WTC11 (cell line): ENCODE results near the gene GNA14. TPM values are rescaled to one million over a fixed set of nuclear protein-coding genes. Genes with fewer than 3 reads are reported as not detected.

Source experiments
- ATAC-seq: fragments of 200-7000 bp; cut with Tn5 transposase; 2 replicates; pipeline ENCODE4 v1.10.0; 2021; ENCODE audit warnings: mild to moderate bottlenecking, moderate library complexity
- CTCF ChIA-PET: fragments of 300-600 bp; sonication (Branson Sonifier 250); formaldehyde crosslinking; loops from one replicate; lab custom pipeline; 2021; ENCODE audit warnings: antibody characterized with exemption; lab: Charles Lee
- POLR2A ChIA-PET: fragments of 350-600 bp; sonication (Branson Sonifier 250); formaldehyde crosslinking; loops from one replicate; lab custom pipeline; 2021; ENCODE audit warnings: antibody characterized with exemption; lab: Charles Lee
- DNase-seq: peaks from one replicate; pipeline ENCODE4 v3.0.0; 2021; ENCODE audit warnings: low spot score
- H3K27ac Mint-ChIP-seq: 2 replicates; pipeline ENCODE4 v1.8.0; 2021; ENCODE audit warnings: mixed read lengths
- H3K27me3 Mint-ChIP-seq: 2 replicates; pipeline ENCODE4 v1.8.0; 2021; ENCODE audit warnings: low read depth, mild to moderate bottlenecking, moderate library complexity, mixed read lengths
- H3K36me3 Mint-ChIP-seq: 2 replicates; pipeline ENCODE4 v1.8.0; 2021; ENCODE audit warnings: mixed read lengths
- H3K4me1 Mint-ChIP-seq: 2 replicates; pipeline ENCODE4 v1.8.0; 2022; ENCODE audit warnings: mixed read lengths
- H3K4me3 Mint-ChIP-seq: 2 replicates; pipeline ENCODE4 v1.8.0; 2021; ENCODE audit warnings: mild to moderate bottlenecking, moderate library complexity, mixed read lengths
- H3K9me3 Mint-ChIP-seq: 2 replicates; pipeline ENCODE4 v1.8.0; 2021; ENCODE audit warnings: mixed read lengths
- AFF4 ChIP-seq: sonication (generic); formaldehyde crosslinking; IDR thresholded peaks from 2 replicates; pipeline ENCODE4 v1.8.1; 2023; ENCODE audit warnings: mild to moderate bottlenecking, missing genetic modification reagents, borderline replicate concordance
- ERG ChIP-seq: fragments of 250-450 bp; sonication (Bioruptor Pico); IDR thresholded peaks from 2 replicates; pipeline ENCODE4 v1.8.0; 2021; ENCODE audit warnings: mild to moderate bottlenecking
- ESRRA ChIP-seq: sonication (generic); formaldehyde crosslinking; IDR thresholded peaks from 2 replicates; pipeline ENCODE4 v1.8.1; 2022; ENCODE audit warnings: mild to moderate bottlenecking, missing genetic modification reagents, borderline replicate concordance
- FOXJ3 ChIP-seq: sonication (generic); formaldehyde crosslinking; IDR thresholded peaks from 2 replicates; pipeline ENCODE4 v1.9.0; 2021; ENCODE audit warnings: missing genetic modification reagents, mild to moderate bottlenecking, borderline replicate concordance
- FOXK1 ChIP-seq: sonication (generic); formaldehyde crosslinking; IDR thresholded peaks from 2 replicates; pipeline ENCODE4 v1.8.0; 2022; ENCODE audit warnings: mild to moderate bottlenecking, moderate library complexity, missing genetic modification reagents
- GABPB1 ChIP-seq: sonication (generic); formaldehyde crosslinking; IDR thresholded peaks from 2 replicates; pipeline ENCODE4 v1.8.1; 2023; ENCODE audit warnings: mild to moderate bottlenecking, missing genetic modification reagents
- MXD4 ChIP-seq: fragments of 250-450 bp; sonication (Bioruptor Pico); IDR thresholded peaks from 2 replicates; pipeline ENCODE4 v1.8.0; 2021; ENCODE audit warnings: mild to moderate bottlenecking, moderate library complexity, borderline replicate concordance
- MYBL2 ChIP-seq: sonication (generic); formaldehyde crosslinking; IDR thresholded peaks from 2 replicates; pipeline ENCODE4 v1.8.1; 2023; ENCODE audit warnings: mild to moderate bottlenecking, moderate library complexity, missing genetic modification reagents
- NFATC4 ChIP-seq: fragments of 250-450 bp; sonication (Bioruptor Pico); IDR thresholded peaks from 2 replicates; pipeline ENCODE4 v1.9.0; 2021; ENCODE audit warnings: mild to moderate bottlenecking
- NR2C2 ChIP-seq: sonication (generic); formaldehyde crosslinking; IDR thresholded peaks from 2 replicates; pipeline ENCODE4 v1.8.0; 2022; ENCODE audit warnings: mild to moderate bottlenecking, missing genetic modification reagents
- RORB ChIP-seq: fragments of 250-450 bp; sonication (Bioruptor Pico); IDR thresholded peaks from 2 replicates; pipeline ENCODE4 v1.9.0; 2021; ENCODE audit warnings: mild to moderate bottlenecking
- ZNF317 ChIP-seq: sonication (generic); formaldehyde crosslinking; IDR thresholded peaks from 2 replicates; pipeline ENCODE4 v1.8.1; 2023; ENCODE audit warnings: low read depth, mild to moderate bottlenecking, moderate library complexity, missing genetic modification reagents, borderline replicate concordance
- ZNF416 ChIP-seq: fragments of 250-450 bp; sonication (Bioruptor Pico); IDR thresholded peaks from 2 replicates; pipeline ENCODE4 v1.9.0; 2021; ENCODE audit warnings: mild to moderate bottlenecking, inconsistent platforms
- total RNA-seq: library from RNA; stranded (reverse); gene quantifications from 3 replicates; pipeline ENCODE4 v1.2.3, GENCODE V29; 2021
- TF ChIP-seq, protein P1 (sequence below): sonication (generic); formaldehyde crosslinking; IDR thresholded peaks from 2 replicates; pipeline ENCODE4 v1.8.1; 2022; ENCODE audit warnings: low read depth, missing genetic modification reagents, borderline replicate concordance
- TF ChIP-seq, protein P2 (sequence below): fragments of 250-450 bp; sonication (Bioruptor Pico); IDR thresholded peaks from 2 replicates; pipeline ENCODE4 v1.9.0; 2021; ENCODE audit warnings: mild to moderate bottlenecking, borderline replicate concordance
- TF ChIP-seq, protein P3 (sequence below): fragments of 200-600 bp; IDR thresholded peaks from 2 replicates; pipeline ENCODE4 v1.8.0; 2022; ENCODE audit warnings: antibody characterized with exemption

Gene GNA14
- total RNA-seq, 1 experiment from 2014 or later: 26.7 TPM

GRCh38 chr9:77450085-77450475 is 198.0 kb downstream of the GNA14 start:
- Mint-ChIP-seq H3K4me1 (peaks cover 12% of the 10 kb centered on the region), H3K27ac (no peak overlapping the region), H3K36me3 (peaks cover 27% of the 10 kb centered on the region), H3K9me3 (peaks cover 31% of the 10 kb centered on the region), H3K4me3 (no peak overlapping the region), H3K27me3 (no peaks in the 10 kb centered on the region)
- no peak for DNase-seq
- CTCF ChIA-PET: interaction anchor here (1.8 kb wide), 1 partner anchor 17 kb away, joined by 9 read pairs; no protein-coding TSS in a partner anchor
- TF ChIP-seq, protein P1, sequence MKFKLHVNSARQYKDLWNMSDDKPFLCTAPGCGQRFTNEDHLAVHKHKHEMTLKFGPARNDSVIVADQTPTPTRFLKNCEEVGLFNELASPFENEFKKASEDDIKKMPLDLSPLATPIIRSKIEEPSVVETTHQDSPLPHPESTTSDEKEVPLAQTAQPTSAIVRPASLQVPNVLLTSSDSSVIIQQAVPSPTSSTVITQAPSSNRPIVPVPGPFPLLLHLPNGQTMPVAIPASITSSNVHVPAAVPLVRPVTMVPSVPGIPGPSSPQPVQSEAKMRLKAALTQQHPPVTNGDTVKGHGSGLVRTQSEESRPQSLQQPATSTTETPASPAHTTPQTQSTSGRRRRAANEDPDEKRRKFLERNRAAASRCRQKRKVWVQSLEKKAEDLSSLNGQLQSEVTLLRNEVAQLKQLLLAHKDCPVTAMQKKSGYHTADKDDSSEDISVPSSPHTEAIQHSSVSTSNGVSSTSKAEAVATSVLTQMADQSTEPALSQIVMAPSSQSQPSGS (CRISPR knock-in tag): no peak
- no peak for TF ChIP-seq GABPB1 (CRISPR knock-in tag)
- TF ChIP-seq FOXK1 (CRISPR knock-in tag): no peak
- no peak for TF ChIP-seq NR2C2 (CRISPR knock-in tag)
- no peak for TF ChIP-seq MXD4 (CRISPR knock-in tag)
- TF ChIP-seq ESRRA (CRISPR knock-in tag): no peak
- TF ChIP-seq RORB (CRISPR knock-in tag): no peak
- no peak for TF ChIP-seq MYBL2
- TF ChIP-seq ZNF317: no peak
- no peak for TF ChIP-seq ERG (CRISPR knock-in tag)
- no peak for TF ChIP-seq FOXJ3 (CRISPR knock-in tag)
- TF ChIP-seq, protein P2, sequence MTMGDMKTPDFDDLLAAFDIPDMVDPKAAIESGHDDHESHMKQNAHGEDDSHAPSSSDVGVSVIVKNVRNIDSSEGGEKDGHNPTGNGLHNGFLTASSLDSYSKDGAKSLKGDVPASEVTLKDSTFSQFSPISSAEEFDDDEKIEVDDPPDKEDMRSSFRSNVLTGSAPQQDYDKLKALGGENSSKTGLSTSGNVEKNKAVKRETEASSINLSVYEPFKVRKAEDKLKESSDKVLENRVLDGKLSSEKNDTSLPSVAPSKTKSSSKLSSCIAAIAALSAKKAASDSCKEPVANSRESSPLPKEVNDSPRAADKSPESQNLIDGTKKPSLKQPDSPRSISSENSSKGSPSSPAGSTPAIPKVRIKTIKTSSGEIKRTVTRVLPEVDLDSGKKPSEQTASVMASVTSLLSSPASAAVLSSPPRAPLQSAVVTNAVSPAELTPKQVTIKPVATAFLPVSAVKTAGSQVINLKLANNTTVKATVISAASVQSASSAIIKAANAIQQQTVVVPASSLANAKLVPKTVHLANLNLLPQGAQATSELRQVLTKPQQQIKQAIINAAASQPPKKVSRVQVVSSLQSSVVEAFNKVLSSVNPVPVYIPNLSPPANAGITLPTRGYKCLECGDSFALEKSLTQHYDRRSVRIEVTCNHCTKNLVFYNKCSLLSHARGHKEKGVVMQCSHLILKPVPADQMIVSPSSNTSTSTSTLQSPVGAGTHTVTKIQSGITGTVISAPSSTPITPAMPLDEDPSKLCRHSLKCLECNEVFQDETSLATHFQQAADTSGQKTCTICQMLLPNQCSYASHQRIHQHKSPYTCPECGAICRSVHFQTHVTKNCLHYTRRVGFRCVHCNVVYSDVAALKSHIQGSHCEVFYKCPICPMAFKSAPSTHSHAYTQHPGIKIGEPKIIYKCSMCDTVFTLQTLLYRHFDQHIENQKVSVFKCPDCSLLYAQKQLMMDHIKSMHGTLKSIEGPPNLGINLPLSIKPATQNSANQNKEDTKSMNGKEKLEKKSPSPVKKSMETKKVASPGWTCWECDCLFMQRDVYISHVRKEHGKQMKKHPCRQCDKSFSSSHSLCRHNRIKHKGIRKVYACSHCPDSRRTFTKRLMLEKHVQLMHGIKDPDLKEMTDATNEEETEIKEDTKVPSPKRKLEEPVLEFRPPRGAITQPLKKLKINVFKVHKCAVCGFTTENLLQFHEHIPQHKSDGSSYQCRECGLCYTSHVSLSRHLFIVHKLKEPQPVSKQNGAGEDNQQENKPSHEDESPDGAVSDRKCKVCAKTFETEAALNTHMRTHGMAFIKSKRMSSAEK: no peak
- TF ChIP-seq ZNF416 (CRISPR knock-in tag): no peak
- no peak for TF ChIP-seq AFF4 (CRISPR knock-in tag)
- TF ChIP-seq, protein P3, sequence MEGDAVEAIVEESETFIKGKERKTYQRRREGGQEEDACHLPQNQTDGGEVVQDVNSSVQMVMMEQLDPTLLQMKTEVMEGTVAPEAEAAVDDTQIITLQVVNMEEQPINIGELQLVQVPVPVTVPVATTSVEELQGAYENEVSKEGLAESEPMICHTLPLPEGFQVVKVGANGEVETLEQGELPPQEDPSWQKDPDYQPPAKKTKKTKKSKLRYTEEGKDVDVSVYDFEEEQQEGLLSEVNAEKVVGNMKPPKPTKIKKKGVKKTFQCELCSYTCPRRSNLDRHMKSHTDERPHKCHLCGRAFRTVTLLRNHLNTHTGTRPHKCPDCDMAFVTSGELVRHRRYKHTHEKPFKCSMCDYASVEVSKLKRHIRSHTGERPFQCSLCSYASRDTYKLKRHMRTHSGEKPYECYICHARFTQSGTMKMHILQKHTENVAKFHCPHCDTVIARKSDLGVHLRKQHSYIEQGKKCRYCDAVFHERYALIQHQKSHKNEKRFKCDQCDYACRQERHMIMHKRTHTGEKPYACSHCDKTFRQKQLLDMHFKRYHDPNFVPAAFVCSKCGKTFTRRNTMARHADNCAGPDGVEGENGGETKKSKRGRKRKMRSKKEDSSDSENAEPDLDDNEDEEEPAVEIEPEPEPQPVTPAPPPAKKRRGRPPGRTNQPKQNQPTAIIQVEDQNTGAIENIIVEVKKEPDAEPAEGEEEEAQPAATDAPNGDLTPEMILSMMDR: no peak
- no peak for TF ChIP-seq NFATC4 (CRISPR knock-in tag)
- no peak for ATAC-seq
- POLR2A ChIA-PET: no interaction called here
